ENCODE data around the gene SPON1. TPM values are rescaled to one million over a fixed set of nuclear protein-coding genes. Genes with fewer than 3 reads are reported as not detected.

Gene SPON1
- total and polyA plus RNA-seq, 2 donors (not counting 1 experiment from before 2014, with no cell fraction given) = 0.30 TPM; not detected in 1

DNA sequence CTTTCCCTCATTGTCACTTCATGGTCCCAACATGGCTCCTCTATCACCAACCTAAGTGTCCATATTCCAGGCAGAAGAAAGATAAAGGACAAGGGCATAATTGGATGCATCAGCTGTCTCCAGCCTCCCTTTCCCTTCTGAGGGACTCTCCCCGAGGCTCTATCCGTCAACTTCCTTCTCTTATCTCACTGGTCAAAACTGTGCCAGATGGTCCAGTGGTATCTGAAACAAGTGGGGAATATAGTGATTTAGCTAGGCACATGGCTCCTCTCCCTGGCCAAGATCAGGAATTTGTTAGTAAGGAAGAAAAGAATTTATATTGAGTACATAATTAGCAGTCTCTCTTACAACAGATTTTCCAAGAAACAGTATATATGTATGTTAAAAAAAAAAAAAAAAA, 12.6 kb upstream of the SPON1 start:
- no CpG with 5 or more reads among the region's 2 CpGs for WGBS (ENCODE audit: insufficient coverage)
- Mint-ChIP-seq H3K9me3 (ENCODE audit: insufficient read depth) (no peaks in the 10 kb centered on the region), H3K4me1 (no peaks in the 10 kb centered on the region), H3K27me3 (peaks cover 22% of the 10 kb centered on the region), H3K27ac (no peak overlapping the region), H3K4me3 (no peak overlapping the region)
- TF ChIP-seq EZH2 (IDR thresholded peaks at IDR 0.05; ENCODE audit: borderline replicate concordance, insufficient read depth, low read depth, low read length, poor library complexity, severe bottlenecking) = no peak
- TF ChIP-seq, protein P1, sequence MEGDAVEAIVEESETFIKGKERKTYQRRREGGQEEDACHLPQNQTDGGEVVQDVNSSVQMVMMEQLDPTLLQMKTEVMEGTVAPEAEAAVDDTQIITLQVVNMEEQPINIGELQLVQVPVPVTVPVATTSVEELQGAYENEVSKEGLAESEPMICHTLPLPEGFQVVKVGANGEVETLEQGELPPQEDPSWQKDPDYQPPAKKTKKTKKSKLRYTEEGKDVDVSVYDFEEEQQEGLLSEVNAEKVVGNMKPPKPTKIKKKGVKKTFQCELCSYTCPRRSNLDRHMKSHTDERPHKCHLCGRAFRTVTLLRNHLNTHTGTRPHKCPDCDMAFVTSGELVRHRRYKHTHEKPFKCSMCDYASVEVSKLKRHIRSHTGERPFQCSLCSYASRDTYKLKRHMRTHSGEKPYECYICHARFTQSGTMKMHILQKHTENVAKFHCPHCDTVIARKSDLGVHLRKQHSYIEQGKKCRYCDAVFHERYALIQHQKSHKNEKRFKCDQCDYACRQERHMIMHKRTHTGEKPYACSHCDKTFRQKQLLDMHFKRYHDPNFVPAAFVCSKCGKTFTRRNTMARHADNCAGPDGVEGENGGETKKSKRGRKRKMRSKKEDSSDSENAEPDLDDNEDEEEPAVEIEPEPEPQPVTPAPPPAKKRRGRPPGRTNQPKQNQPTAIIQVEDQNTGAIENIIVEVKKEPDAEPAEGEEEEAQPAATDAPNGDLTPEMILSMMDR (IDR thresholded peaks at IDR 0.05) = no peak
- H3K36me3 ChIP-seq (replicated peaks in 1 of 2; ENCODE audit: control extremely low read depth in 1 of 2, control insufficient read depth in 1 of 2, extremely low read depth in 1 of 2, insufficient read depth in 2 of 2, low read length in 1 of 2) = no peaks in the 10 kb centered on the region
- ChIA-PET CTCF (interaction anchor here (0.7 kb wide), 1 partner anchor 380 kb away, joined by 4 read pairs; no protein-coding TSS in a partner anchor), POLR2A (no interaction called here)
- intact Hi-C loops (cut with micrococcal nuclease) = no loop called here
- H4K20me1 ChIP-seq (ENCODE audit: control insufficient read depth, insufficient read depth, low read length, poor library complexity, severe bottlenecking) = no peaks in the 10 kb centered on the region
- H2AFZ ChIP-seq (ENCODE audit: insufficient read depth, low read depth, low read length, poor library complexity, severe bottlenecking) = no peak overlapping the region
- H3K4me2 ChIP-seq (replicated peaks; ENCODE audit: low read depth, low read length, poor library complexity, severe bottlenecking) = no peak overlapping the region
- no peaks in the 10 kb centered on the region for H3K79me2 ChIP-seq (ENCODE audit: control insufficient read depth, insufficient read depth, low read length)
- DNase-seq (no peak), ATAC-seq (ENCODE audit: low read depth) (no peak)
- no peak overlapping the region for H3K27ac ChIP-seq (ENCODE audit: low read length in 2 of 2)
- H3K9ac ChIP-seq (ENCODE audit: low read length) = no peak overlapping the region
- H3K4me1 ChIP-seq (ENCODE audit: control insufficient read depth in 2 of 2, insufficient read depth in 2 of 2, low read length in 2 of 2) = no peaks in the 10 kb centered on the region
- H3K9me3 ChIP-seq (ENCODE audit: control extremely low read depth in 1 of 3, control insufficient read depth in 2 of 3, insufficient read depth in 1 of 3, low read length in 2 of 3) = no peaks in the 10 kb centered on the region
- H3K27me3 ChIP-seq (replicated peaks in 1 of 4; ENCODE audit: control extremely low read depth in 1 of 4, control insufficient read depth in 3 of 4, insufficient read depth in 4 of 4, low read length in 3 of 4) = peaks cover 0 to 5% (median 1%) of the 10 kb centered on the region in 4 experiments
- H3K4me3 ChIP-seq (ENCODE audit: control extremely low read depth in 1 of 5, extremely low read depth in 1 of 5, insufficient read depth in 1 of 5, low read depth in 2 of 5, low read length in 4 of 5) = no peak overlapping the region

DNA sequence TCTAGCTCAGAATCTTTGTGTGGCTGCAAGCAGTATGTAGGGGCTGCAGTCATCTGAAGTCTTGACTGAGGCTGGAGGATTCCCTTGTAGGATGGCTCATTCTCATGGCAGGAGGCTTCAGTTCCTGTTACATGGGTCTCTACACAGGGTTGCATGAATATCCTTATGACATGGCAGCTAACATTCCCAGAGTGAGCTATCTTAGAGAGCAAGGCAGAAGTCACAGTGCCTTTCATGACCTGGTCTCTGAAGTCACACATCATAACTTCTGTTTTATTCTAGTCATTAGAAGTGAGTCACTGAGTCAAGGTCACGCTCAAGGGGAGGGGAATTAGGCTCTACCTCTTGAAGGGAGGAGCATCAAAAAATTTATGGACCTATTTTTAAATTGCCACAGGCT, 10.3 kb upstream of the SPON1 start:
- ATAC-seq (ENCODE audit: low read depth) (no peak), DNase-seq (no peak)
- Mint-ChIP-seq H3K9me3 (ENCODE audit: insufficient read depth) (no peaks in the 10 kb centered on the region), H3K27ac (no peak overlapping the region), H3K27me3 (peaks cover 22% of the 10 kb centered on the region), H3K4me1 (no peaks in the 10 kb centered on the region), H3K4me3 (no peak overlapping the region)
- intact Hi-C loops (cut with micrococcal nuclease) = no loop called here
- H2AFZ ChIP-seq (ENCODE audit: insufficient read depth, low read depth, low read length, poor library complexity, severe bottlenecking) = no peak overlapping the region
- H3K9me3 ChIP-seq (ENCODE audit: control extremely low read depth in 1 of 3, control insufficient read depth in 2 of 3, insufficient read depth in 1 of 3, low read length in 2 of 3) = no peaks in the 10 kb centered on the region
- ChIA-PET CTCF (interaction anchor here (1.0 to 7.0 kb wide), 5 partner anchors 11 to 300 kb away, joined by 3 to 113 read pairs (median 6); no protein-coding TSS in a partner anchor), POLR2A (no interaction called here)
- no peaks in the 10 kb centered on the region for H3K4me1 ChIP-seq (ENCODE audit: control insufficient read depth in 2 of 2, insufficient read depth in 2 of 2, low read length in 2 of 2)
- WGBS (ENCODE audit: insufficient coverage) = no CpG with 5 or more reads among the region's 1 CpG
- no peaks in the 10 kb centered on the region for H4K20me1 ChIP-seq (ENCODE audit: control insufficient read depth, insufficient read depth, low read length, poor library complexity, severe bottlenecking)
- H3K79me2 ChIP-seq (ENCODE audit: control insufficient read depth, insufficient read depth, low read length) = no peaks in the 10 kb centered on the region
- H3K27me3 ChIP-seq (replicated peaks in 1 of 4; ENCODE audit: control extremely low read depth in 1 of 4, control insufficient read depth in 3 of 4, insufficient read depth in 4 of 4, low read length in 3 of 4) = peaks cover 0 to 23% (median 11%) of the 10 kb centered on the region in 4 experiments
- no peak overlapping the region for H3K4me3 ChIP-seq (ENCODE audit: control extremely low read depth in 1 of 5, extremely low read depth in 1 of 5, insufficient read depth in 1 of 5, low read depth in 2 of 5, low read length in 4 of 5)
- H3K4me2 ChIP-seq (replicated peaks; ENCODE audit: low read depth, low read length, poor library complexity, severe bottlenecking) = no peak overlapping the region
- H3K36me3 ChIP-seq (replicated peaks in 1 of 2; ENCODE audit: control extremely low read depth in 1 of 2, control insufficient read depth in 1 of 2, extremely low read depth in 1 of 2, insufficient read depth in 2 of 2, low read length in 1 of 2) = no peaks in the 10 kb centered on the region
- no peak for TF ChIP-seq EZH2 (IDR thresholded peaks at IDR 0.05; ENCODE audit: borderline replicate concordance, insufficient read depth, low read depth, low read length, poor library complexity, severe bottlenecking)
- TF ChIP-seq, protein P1 (IDR thresholded peaks at IDR 0.05) = no peak
- H3K27ac ChIP-seq (ENCODE audit: low read length in 2 of 2) = no peak overlapping the region
- no peak overlapping the region for H3K9ac ChIP-seq (ENCODE audit: low read length)

Measured in B cell (primary cell).